Stimulated activated CD4-positive, alpha-beta T cell treated with anti-CD3 and anti-CD28 coated beads, Interleukin-1b, Interleukin-23, amount 100 ng/mL, for 4 hours (primary cell): ENCODE measurements around the gene RFNG.

Experiments used
- DNase-seq, 2 donors: peaks; one replicate each; pipeline ENCODE4 v3.0.0-alpha.2; 2020; ENCODE audit warnings: low read depth in 2 of 2

RFNG gene

GRCh38 chr17:81999976-82000802 lies 51.4 kb downstream of the RFNG start:
- no peak for DNase-seq

- no peak for DNase-seq
Observed at GRCh38 chr17:81999587-81999975, 52.0 kb downstream of the RFNG start.

GRCh38 chr17:81998691-81999438 lies 52.7 kb downstream of the RFNG start:
- no peak for DNase-seq

- DNase-seq = no peak
Observed at GRCh38 chr17:81998212-81998611, 53.4 kb downstream of the RFNG start.
